ENCODE results near the gene C19orf85. TPM values are rescaled to one million over a fixed set of nuclear protein-coding genes. Genes with fewer than 3 reads are reported as not detected.

The C19orf85 gene
- total RNA-seq, 4 donors from 2014 or later = not detected

DNA sequence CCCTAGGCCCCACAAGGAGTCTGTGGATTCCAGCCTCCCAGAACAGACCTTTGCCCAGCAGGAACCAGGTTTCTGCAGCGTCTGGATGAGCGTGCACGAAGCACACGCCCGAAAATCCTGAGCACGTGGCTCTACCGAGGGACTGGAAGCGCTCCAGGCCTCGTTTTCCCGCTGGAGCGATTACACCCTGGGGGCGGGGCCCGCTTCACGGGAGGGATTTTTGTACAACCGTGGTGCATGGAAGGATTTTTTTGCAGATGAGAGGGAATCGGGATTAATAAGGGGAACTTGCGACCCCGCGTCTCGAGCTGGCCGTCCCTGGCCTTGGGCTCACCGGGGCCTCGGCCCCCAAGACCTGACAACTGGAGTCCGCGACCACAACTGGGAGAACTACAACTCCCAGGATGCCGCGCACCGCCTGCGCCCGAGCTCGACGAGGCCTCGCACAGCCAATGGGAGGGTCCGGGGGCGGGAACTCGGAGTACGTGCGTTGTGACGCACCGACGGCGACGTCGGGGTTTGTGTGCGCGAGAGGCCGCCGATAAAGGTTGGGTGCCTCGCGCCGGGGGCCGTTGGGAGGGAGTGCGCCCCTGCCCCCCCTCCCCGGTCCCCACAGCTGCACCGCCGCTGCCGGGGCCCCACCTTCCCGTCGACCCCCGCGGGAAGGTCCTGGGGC lies 11.7 kb upstream of the C19orf85 start, which contains the start of gene ZNF628:
Gene ZNF628, plus strand, starts transcription at position 518 of the 676 bp plus-strand sequence. CDS start 3,294 bp downstream, outside the sequence.
- peak within 1 kb of the TSS; percentile 74 for H3K4me3 ChIP-seq
- peak; percentile 99 for DNase-seq (ENCODE audit: low spot score in 2 of 2)
- H3K4me1 ChIP-seq = peaks cover 27% of the 10 kb centered on the region
- H3K36me3 ChIP-seq = peaks cover 2% of the 10 kb centered on the region
- TF ChIP-seq POLR2A (IDR thresholded peaks at IDR 0.05) = peak in 1 of 2 donors; percentile 56
- no peak for TF ChIP-seq POLR2AphosphoS5 (IDR thresholded peaks at IDR 0.05)
- TF ChIP-seq EP300 (IDR thresholded peaks at IDR 0.05) = no peak
- peak within 1 kb of the TSS; percentile 95 for H3K27ac ChIP-seq
- H3K27me3 ChIP-seq = no peaks in the 10 kb centered on the region
- H3K9me3 ChIP-seq = no peaks in the 10 kb centered on the region
- WGBS = 1% methylated on average over 27 of the region's 61 CpGs

DNA sequence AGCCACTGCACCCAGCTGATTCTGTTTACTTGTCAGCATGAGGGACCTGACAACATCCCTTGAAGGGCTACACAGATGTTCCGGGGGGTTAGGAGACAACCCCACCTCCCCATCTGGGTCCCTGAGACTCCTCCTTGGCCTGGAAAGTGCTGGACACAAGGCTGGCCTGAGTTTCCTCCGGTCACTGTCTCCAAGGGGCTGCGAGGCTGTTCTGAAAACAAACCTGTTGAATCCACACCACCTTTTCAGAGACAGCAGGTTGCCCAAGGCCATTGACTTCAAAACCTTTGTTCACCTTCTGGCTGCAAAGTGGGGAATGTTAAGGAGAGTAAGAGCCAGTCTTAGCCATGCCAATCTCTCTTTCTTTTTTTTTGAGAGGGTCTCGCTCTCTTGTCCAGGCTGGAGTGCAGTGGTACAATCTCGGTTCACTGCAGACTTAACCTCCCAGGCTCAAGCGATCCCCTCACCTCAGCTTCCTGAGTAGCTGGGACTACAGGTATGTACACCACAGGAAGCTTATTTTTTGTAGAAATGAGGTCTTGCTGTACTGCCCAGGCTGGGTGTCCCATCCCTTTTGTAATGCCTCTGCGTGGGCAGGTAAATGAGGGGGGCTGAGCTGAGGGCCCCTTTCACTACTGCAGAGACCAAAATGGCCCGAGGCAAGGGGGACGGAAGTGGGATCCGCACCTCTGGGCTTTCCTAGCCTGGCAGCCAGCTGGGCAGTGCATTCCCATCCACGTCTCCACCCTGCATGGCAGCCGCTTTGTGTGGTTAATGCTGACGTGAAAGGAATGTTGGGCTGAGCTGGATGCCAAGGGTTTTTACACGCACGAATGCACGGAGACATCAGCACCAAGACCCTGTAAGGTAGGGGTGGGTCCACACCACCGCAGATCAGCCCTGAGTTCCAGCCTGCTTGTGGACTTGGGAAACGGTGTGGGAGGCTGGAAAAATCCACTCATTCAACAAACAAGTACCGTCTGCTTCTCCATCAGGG lies 10.0 kb upstream of the C19orf85 start:
- 85% methylated on average over 10 of the region's 19 CpGs for WGBS
- H3K27ac ChIP-seq = no peak overlapping the region
- H3K9me3 ChIP-seq = no peaks in the 10 kb centered on the region
- H3K27me3 ChIP-seq = no peaks in the 10 kb centered on the region
- H3K4me1 ChIP-seq = peaks cover 27% of the 10 kb centered on the region
- H3K36me3 ChIP-seq = no peaks in the 10 kb centered on the region
- TF ChIP-seq POLR2A (IDR thresholded peaks at IDR 0.05) = no peak
- no peak overlapping the region for H3K4me3 ChIP-seq
- DNase-seq (ENCODE audit: low spot score in 2 of 2) = no peak

DNA sequence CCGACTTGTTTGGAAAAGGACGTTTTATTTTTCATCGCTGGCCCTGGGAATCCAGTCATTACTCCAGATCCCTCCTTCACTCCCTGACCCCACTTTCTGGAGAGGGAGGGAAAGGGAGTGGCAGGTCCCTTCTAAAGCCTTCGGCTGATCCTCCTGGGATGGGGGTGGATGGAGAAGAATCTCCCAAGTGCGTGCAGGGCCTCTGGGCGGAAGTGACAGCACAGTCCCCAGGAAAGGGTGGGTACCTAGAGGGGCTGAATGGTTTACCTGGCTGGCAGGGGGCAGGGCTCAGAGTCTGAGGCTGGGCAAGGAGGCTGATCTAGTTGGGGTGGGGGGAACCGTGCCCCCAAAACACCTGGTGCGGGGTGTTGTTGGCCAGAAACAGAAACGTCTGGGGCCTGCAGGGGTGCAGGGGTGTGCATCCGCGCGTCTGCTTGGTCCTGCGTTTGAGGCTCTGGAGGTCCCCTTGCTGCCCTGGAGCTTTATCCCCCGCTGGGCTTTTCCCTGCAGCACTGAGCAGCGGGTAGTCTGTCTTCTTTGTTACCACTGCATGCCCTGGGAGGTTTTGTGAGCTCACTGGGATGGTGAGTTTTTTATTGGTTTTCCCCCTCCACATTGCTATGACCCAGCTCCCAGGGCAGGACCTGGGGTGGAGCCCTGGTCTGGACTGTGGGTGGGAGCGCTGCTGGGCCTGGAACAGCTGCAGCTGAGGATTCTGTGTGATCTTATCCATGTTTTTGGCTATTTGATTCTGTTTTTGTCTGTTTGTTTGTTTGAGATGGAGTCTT lies 8.9 kb upstream of the C19orf85 start:
- DNase-seq (ENCODE audit: low spot score in 2 of 2) = no peak
- TF ChIP-seq POLR2AphosphoS5 (IDR thresholded peaks at IDR 0.05) = no peak
- TF ChIP-seq, protein P1, sequence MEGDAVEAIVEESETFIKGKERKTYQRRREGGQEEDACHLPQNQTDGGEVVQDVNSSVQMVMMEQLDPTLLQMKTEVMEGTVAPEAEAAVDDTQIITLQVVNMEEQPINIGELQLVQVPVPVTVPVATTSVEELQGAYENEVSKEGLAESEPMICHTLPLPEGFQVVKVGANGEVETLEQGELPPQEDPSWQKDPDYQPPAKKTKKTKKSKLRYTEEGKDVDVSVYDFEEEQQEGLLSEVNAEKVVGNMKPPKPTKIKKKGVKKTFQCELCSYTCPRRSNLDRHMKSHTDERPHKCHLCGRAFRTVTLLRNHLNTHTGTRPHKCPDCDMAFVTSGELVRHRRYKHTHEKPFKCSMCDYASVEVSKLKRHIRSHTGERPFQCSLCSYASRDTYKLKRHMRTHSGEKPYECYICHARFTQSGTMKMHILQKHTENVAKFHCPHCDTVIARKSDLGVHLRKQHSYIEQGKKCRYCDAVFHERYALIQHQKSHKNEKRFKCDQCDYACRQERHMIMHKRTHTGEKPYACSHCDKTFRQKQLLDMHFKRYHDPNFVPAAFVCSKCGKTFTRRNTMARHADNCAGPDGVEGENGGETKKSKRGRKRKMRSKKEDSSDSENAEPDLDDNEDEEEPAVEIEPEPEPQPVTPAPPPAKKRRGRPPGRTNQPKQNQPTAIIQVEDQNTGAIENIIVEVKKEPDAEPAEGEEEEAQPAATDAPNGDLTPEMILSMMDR (IDR thresholded peaks at IDR 0.05) = no peak
- TF ChIP-seq EP300 (IDR thresholded peaks at IDR 0.05) = no peak
- no peak for TF ChIP-seq POLR2A (IDR thresholded peaks at IDR 0.05)
- no peaks in the 10 kb centered on the region for H3K27me3 ChIP-seq
- no peaks in the 10 kb centered on the region for H3K36me3 ChIP-seq
- peaks cover 25% of the 10 kb centered on the region for H3K4me1 ChIP-seq
- H3K4me3 ChIP-seq = no peak overlapping the region
- no peak overlapping the region for H3K27ac ChIP-seq
- no peaks in the 10 kb centered on the region for H3K9me3 ChIP-seq
- 61% methylated on average over 16 of the region's 16 CpGs for WGBS

DNA sequence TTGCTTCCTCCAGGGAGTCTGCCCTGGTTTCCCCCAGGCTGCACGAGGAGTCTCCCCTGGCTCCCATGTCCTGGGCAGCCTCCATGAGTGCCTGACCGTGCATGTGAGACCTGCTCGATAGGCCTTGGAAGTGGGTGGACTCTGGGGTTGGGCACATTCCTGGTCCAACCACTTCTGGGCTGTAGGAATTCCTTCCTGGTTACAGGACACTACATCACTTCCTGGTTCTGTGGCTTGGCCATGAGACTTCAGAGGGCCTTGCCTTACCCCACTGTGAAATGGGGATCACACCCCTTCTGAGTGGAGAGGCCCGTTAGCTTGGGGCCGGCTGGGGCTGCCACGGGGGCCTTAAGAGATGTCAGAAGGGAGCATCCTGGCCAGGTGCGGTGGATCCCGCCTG lies 7.9 kb upstream of the C19orf85 start:
- TF ChIP-seq POLR2AphosphoS5 (IDR thresholded peaks at IDR 0.05) (no peak), EP300 (IDR thresholded peaks at IDR 0.05) (no peak), POLR2A (IDR thresholded peaks at IDR 0.05) (no peak)
- TF ChIP-seq, protein P1 (IDR thresholded peaks at IDR 0.05) = no peak
- Histone ChIP-seq H3K4me3 (no peak overlapping the region), H3K36me3 (no peaks in the 10 kb centered on the region), H3K9me3 (no peaks in the 10 kb centered on the region), H3K27me3 (no peaks in the 10 kb centered on the region), H3K4me1 (peaks cover 16% of the 10 kb centered on the region), H3K27ac (no peak overlapping the region)
- DNase-seq (ENCODE audit: low spot score in 2 of 2) = no peak
- 80% methylated on average over 3 of the region's 8 CpGs for WGBS

DNA sequence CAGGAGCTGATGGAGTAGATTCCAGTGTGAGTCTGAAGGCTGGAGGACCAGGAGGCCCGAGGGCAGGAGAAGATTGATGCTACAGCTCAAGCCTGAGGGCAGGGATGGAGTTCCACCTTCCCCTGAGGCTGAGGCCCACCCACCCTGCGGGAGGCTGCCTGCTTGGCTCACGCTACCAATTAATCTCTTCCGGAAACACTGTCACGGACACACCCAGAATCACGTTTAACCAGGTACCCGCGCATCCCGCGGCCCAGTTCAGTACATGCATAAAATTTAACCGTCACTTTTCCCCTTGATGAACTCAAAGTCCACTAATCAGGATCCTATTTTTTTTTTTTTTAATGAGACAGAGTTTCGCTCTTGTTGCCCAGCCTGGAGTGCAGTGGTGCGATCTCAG lies 6.7 kb upstream of the C19orf85 start:
- H3K4me1 ChIP-seq = peaks cover 9% of the 10 kb centered on the region
- TF ChIP-seq POLR2A (IDR thresholded peaks at IDR 0.05) (no peak), EP300 (IDR thresholded peaks at IDR 0.05) (no peak), POLR2AphosphoS5 (IDR thresholded peaks at IDR 0.05) (no peak)
- TF ChIP-seq, protein P1 (IDR thresholded peaks at IDR 0.05) = no peak
- WGBS = 60% methylated on average over 13 of the region's 13 CpGs

More for the DNA sequence above, 6.7 kb upstream of the C19orf85 start:
- H3K9me3 ChIP-seq = no peaks in the 10 kb centered on the region
- no peak overlapping the region for H3K27ac ChIP-seq
- H3K4me3 ChIP-seq = no peak overlapping the region
- H3K27me3 ChIP-seq = no peaks in the 10 kb centered on the region
- DNase-seq (ENCODE audit: low spot score in 2 of 2) = no peak
- H3K36me3 ChIP-seq = no peaks in the 10 kb centered on the region

Measured in suprapubic skin (tissue), 4 donors.